Fibroblast of lung (primary cell): ENCODE measurements around the gene CFAP74. TPM values are rescaled to one million over a fixed set of nuclear protein-coding genes. Genes with fewer than 3 reads are reported as not detected.

ENCODE experiments used
- DNase-seq, 2 donors: peaks; one replicate each; pipeline versions ENCODE4 v3.0.0 to v3.0.0-alpha.2; 2010; ENCODE audit warnings: low read depth in 2 of 2
- H2AFZ ChIP-seq: 2 replicates; pipeline ENCODE4 v1.5.1; 2012; ENCODE audit warnings: low read length, control low read depth, inconsistent platforms
- H3K27ac ChIP-seq: 2 replicates; pipeline ENCODE4 v1.5.1; 2011; ENCODE audit warnings: low read length, control low read depth; ENCODE audit not compliant: insufficient read depth
- H3K27me3 ChIP-seq: 2 replicates; pipeline ENCODE4 v1.5.1; 2011; ENCODE audit warnings: mild to moderate bottlenecking, low read length; ENCODE audit not compliant: control insufficient read depth, insufficient read depth
- H3K36me3 ChIP-seq: 2 replicates; pipeline ENCODE4 v1.5.1; 2011; ENCODE audit warnings: low read length; ENCODE audit not compliant: control insufficient read depth, insufficient read depth
- H3K4me1 ChIP-seq: 2 replicates; pipeline ENCODE4 v1.5.1; 2011; ENCODE audit warnings: low read length; ENCODE audit not compliant: control insufficient read depth, insufficient read depth; ENCODE audit errors: extremely low read depth
- H3K4me2 ChIP-seq: 2 replicates; pipeline ENCODE4 v1.5.1; 2011; ENCODE audit warnings: low read length, control low read depth; ENCODE audit not compliant: insufficient read depth; ENCODE audit errors: extremely low read depth
- H3K4me3 ChIP-seq, 4 experiments: fragments of 200-600 bp in 1 of 4; sonication (generic) in 1 of 4; replicated peaks in 1 of 4; 2 replicates each; pipeline ENCODE4 v1.5.1; 2011 to 2016; ENCODE audit warnings: low read length in 4 of 4, low read depth in 3 of 4, mild to moderate bottlenecking in 3 of 4, control low read depth in 2 of 4, inconsistent platforms in 1 of 4, mixed read lengths in 1 of 4; ENCODE audit not compliant: insufficient read depth in 1 of 4; ENCODE audit errors: control extremely low read depth in 1 of 4
- H3K79me2 ChIP-seq: 2 replicates; pipeline ENCODE4 v1.5.1; 2012; ENCODE audit warnings: mild to moderate bottlenecking, low read length, inconsistent platforms; ENCODE audit not compliant: control insufficient read depth, insufficient read depth
- H3K9ac ChIP-seq: 2 replicates; pipeline ENCODE4 v1.5.1; 2011; ENCODE audit warnings: mild to moderate bottlenecking, low read length, control low read depth; ENCODE audit not compliant: insufficient read depth
- H3K9me3 ChIP-seq: 2 replicates; pipeline ENCODE4 v1.5.1; 2012; ENCODE audit warnings: low read depth, low read length; ENCODE audit not compliant: control insufficient read depth, insufficient read depth
- H4K20me1 ChIP-seq: 2 replicates; pipeline ENCODE4 v1.5.1; 2011; ENCODE audit warnings: low read length; ENCODE audit not compliant: control insufficient read depth, insufficient read depth; ENCODE audit errors: extremely low read depth
- EZH2 ChIP-seq: IDR thresholded peaks from 2 replicates; pipeline ENCODE4 v1.5.1; 2012; ENCODE audit warnings: low read length, control low read depth, mild to moderate bottlenecking; ENCODE audit errors: missing control alignments
- polyA plus RNA-seq, 2 donors: library from polyadenylated mRNA; depleted of rRNA in 1 of 2; stranded (reverse) in 1 of 2; unstranded in 1 of 2; fragments of >200 nt; gene quantifications; 2 replicates each; pipeline ENCODE4 v1.2.1, GENCODE V29; 2011 to 2012; ENCODE audit warnings: missing spikeins in 1 of 2
- total RNA-seq: library from RNA; depleted of rRNA; stranded (reverse); fragments of >200 nt; gene quantifications from 2 replicates; pipeline ENCODE4 v1.2.1, GENCODE V29; 2014
- TF ChIP-seq, protein P1 (sequence below), 2 donors: IDR thresholded peaks in 1 of 2; conservative IDR thresholded peaks in 1 of 2; 1 replicate in 1 of 2; 2 replicates in 1 of 2; pipeline ENCODE4 v1.5.1; 2011 to 2012; ENCODE audit warnings: low read length in 2 of 2, control low read depth in 1 of 2, inconsistent platforms in 1 of 2, low read depth in 1 of 2, mild to moderate bottlenecking in 1 of 2

The CFAP74 gene
- total and polyA plus RNA-seq, 2 donors (not counting 1 experiment from before 2014, with no cell fraction given), result not detected

- no peak overlapping the region for H3K27ac ChIP-seq
- no peak overlapping the region for H2AFZ ChIP-seq
- no peak for TF ChIP-seq EZH2
- TF ChIP-seq, protein P1, sequence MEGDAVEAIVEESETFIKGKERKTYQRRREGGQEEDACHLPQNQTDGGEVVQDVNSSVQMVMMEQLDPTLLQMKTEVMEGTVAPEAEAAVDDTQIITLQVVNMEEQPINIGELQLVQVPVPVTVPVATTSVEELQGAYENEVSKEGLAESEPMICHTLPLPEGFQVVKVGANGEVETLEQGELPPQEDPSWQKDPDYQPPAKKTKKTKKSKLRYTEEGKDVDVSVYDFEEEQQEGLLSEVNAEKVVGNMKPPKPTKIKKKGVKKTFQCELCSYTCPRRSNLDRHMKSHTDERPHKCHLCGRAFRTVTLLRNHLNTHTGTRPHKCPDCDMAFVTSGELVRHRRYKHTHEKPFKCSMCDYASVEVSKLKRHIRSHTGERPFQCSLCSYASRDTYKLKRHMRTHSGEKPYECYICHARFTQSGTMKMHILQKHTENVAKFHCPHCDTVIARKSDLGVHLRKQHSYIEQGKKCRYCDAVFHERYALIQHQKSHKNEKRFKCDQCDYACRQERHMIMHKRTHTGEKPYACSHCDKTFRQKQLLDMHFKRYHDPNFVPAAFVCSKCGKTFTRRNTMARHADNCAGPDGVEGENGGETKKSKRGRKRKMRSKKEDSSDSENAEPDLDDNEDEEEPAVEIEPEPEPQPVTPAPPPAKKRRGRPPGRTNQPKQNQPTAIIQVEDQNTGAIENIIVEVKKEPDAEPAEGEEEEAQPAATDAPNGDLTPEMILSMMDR (conservative IDR thresholded peaks at IDR 0.05 in 1 of 2, IDR thresholded peaks at IDR 0.05 in 1 of 2; ENCODE audit: low read depth in 1 of 2, low read length in 2 of 2), result no peak
- peaks cover 4% of the 10 kb centered on the region for H3K27me3 ChIP-seq
- no peaks in the 10 kb centered on the region for H4K20me1 ChIP-seq
- no peaks in the 10 kb centered on the region for H3K9me3 ChIP-seq
- H3K36me3 ChIP-seq, result no peaks in the 10 kb centered on the region
- peaks cover 6% of the 10 kb centered on the region for H3K4me1 ChIP-seq
- DNase-seq, result no peak
- H3K9ac ChIP-seq, result no peak overlapping the region
- no peak overlapping the region for H3K4me2 ChIP-seq
- H3K79me2 ChIP-seq, result no peaks in the 10 kb centered on the region
- no peak overlapping the region for H3K4me3 ChIP-seq
These were observed 82.1 kb downstream of the CFAP74 start for GRCh38 chr1:1921459-1921862.

DNA sequence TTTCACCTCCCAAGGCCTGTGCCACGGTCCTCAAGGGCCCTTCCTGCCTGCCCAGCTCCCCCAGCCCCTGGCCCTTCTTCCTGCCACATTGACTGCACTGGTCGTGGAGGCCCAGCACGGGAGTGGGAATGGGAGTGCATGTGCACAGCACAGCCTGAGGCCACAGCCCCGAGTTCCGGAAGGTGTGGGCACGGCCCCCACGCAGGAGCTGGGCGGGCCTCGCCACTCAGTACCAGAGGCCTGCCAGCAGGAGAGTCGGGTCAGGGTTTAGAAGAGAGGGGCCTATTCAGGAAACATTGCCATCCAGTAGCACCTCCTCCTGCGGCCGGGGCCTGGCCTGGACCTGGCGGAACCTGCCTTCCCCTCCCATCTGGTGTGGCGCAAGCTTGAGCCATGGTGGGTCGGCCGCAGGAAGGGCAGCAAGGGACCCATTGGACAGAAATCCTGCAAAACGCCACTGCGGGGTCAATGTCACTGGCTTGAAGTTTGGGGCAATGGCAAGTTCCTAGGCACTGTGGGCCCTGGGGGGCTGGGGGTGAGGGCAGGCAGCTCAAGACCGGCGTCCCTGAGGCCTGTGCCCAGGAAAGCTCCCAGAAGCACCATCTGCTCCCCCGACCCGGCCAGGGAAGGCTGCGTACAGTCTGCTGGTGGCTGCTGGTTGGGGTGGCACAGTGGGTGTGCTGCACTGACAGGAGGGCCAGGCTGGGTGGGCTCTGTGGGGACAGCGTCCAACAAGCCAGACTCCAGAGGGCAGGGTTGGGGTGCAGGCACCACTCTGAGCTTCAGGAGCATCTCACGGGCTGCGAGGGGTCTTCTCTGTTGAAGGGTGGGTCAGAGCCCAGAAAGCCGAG, 82.8 kb downstream of the CFAP74 start:
- no peak for DNase-seq
- Histone ChIP-seq H3K4me2 (no peak overlapping the region), H3K9ac (no peak overlapping the region), H3K4me3 (no peak overlapping the region), H3K27me3 (peaks cover 4% of the 10 kb centered on the region), H3K4me1 (peaks cover 6% of the 10 kb centered on the region), H3K9me3 (no peaks in the 10 kb centered on the region), H4K20me1 (no peaks in the 10 kb centered on the region), H3K36me3 (no peaks in the 10 kb centered on the region), H3K79me2 (no peaks in the 10 kb centered on the region), H2AFZ (no peak overlapping the region), H3K27ac (no peak overlapping the region)
- TF ChIP-seq, protein P1 (conservative IDR thresholded peaks at IDR 0.05 in 1 of 2, IDR thresholded peaks at IDR 0.05 in 1 of 2; ENCODE audit: low read depth in 1 of 2, low read length in 2 of 2), result no peak
- TF ChIP-seq EZH2, result no peak

DNA sequence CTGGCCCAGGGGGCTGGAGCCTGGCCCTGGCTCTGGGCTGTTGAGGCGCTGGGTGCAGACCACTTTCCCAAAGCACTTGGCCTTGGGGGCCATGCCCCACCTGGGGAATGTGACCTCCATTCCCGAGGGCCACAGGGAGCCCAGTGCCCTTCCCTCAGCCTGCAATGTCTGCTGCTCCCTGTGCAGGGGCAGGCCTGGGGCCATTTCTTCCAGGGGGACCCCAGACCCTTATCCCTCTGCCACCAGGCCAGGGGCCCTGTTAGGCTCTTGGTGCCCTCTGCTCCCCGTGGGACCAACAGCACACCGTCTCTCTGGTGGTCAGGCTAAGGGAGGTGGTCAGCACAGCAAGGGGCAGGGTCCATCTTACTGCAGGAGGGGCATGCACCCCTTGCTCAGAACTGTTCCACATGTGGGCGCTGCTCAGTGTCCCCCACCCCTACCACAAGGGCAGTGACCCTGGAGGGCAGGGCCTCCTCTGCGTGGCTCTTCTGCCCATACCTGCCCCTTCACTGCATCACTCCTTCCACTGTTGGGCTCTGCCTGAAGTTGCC, 83.5 kb downstream of the CFAP74 start:
- H3K4me3 ChIP-seq, result no peak overlapping the region
- no peaks in the 10 kb centered on the region for H3K36me3 ChIP-seq
- H4K20me1 ChIP-seq, result no peaks in the 10 kb centered on the region
- peaks cover 6% of the 10 kb centered on the region for H3K4me1 ChIP-seq
- peaks cover 4% of the 10 kb centered on the region for H3K27me3 ChIP-seq
- no peaks in the 10 kb centered on the region for H3K79me2 ChIP-seq
- no peak for DNase-seq
- no peak overlapping the region for H2AFZ ChIP-seq
- H3K9ac ChIP-seq, result no peak overlapping the region
- TF ChIP-seq, protein P1 (conservative IDR thresholded peaks at IDR 0.05 in 1 of 2, IDR thresholded peaks at IDR 0.05 in 1 of 2; ENCODE audit: low read depth in 1 of 2, low read length in 2 of 2), result no peak
- TF ChIP-seq EZH2, result no peak
- H3K9me3 ChIP-seq, result no peaks in the 10 kb centered on the region
- no peak overlapping the region for H3K4me2 ChIP-seq
- no peak overlapping the region for H3K27ac ChIP-seq
